Omental fat pad (tissue), 4 donors: ENCODE measurements around the gene PAQR4. TPM values are rescaled to one million over a fixed set of nuclear protein-coding genes. Genes with fewer than 3 reads are reported as not detected.

Experiments
- ATAC-seq: fragments of 150-250 bp; one replicate; pipeline ENCODE4 v1.9.1; 2016; ENCODE audit warnings: mild to moderate bottlenecking, moderate library complexity; ENCODE audit not compliant: low FRiP score
- DNase-seq: peaks from one replicate; pipeline ENCODE4 v3.0.0-alpha.2; 2019; ENCODE audit warnings: low spot score
- CTCF ChIP-seq, 3 donors: fragments of 450-650 bp; IDR thresholded peaks; one replicate each; pipeline ENCODE4 v1.5.1; 2016 to 2017; ENCODE audit warnings: antibody characterized with exemption in 3 of 3, mild to moderate bottlenecking in 3 of 3, moderate library complexity in 2 of 3
- total RNA-seq, 4 donors: library from RNA; depleted of rRNA; stranded (reverse); fragments of >200 nt; gene quantifications; one replicate each; pipeline ENCODE4 v1.1.0, GENCODE V29; 2016

Gene PAQR4
- total RNA-seq, 4 donors from 2014 or later = 1.9 to 6.8 (median 3.5) TPM

- TF ChIP-seq CTCF (IDR thresholded peaks at IDR 0.05) = no peak
- DNase-seq = no peak
- no peak for ATAC-seq
Measured at GRCh38 chr16:3013491-3013951, 44.4 kb downstream of the PAQR4 start.

GRCh38 chr16:3013998-3014690 lies 45.0 kb downstream of the PAQR4 start:
- DNase-seq = no peak
- ATAC-seq = no peak
- TF ChIP-seq CTCF (IDR thresholded peaks at IDR 0.05) = no peak

DNA sequence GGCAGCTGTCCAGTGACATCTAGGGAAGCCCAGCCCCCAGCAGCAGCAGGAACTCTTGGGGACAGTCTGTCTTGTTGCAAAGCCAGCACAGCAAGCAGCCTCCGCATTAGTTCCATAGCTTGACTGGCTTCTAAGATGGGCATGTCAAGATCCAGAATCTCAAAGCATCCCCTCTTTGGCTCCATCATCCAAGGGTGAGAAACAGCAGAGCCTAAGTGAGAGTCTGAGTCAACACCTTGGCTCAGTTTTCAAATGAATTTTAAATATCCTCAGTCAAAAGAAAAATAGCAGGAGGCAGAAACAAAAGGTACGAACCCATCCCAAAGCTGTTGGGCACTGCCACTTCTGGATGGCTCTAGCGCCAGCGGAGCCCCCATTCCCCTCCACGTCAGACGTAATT lies 45.8 kb downstream of the PAQR4 start:
- ATAC-seq (no peak), DNase-seq (no peak)
- no peak for TF ChIP-seq CTCF (IDR thresholded peaks at IDR 0.05)

GRCh38 chr16:3015865-3016521 lies 46.8 kb downstream of the PAQR4 start:
- DNase-seq (no peak), ATAC-seq (no peak)
- TF ChIP-seq CTCF (IDR thresholded peaks at IDR 0.05) = no peak

DNA sequence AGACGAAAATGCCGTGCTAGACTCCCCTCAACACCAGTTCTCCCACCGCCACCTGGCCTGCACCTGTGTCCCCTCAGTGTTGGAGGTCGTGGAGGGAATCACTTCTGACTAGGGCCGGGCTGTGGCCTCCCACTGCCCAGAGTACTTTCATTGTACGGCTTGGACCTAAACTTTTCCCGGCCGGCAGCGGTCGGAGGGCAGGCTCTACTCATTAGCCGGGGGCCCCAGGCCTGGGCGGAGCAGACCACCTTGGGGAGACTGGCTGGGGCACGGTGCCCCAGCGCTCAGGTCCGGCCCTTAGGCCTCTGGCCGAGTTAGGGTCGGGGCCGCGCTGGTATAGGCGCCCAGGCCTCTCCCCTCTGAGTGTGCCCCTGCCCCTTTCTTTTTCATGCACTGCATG lies 48.2 kb downstream of the PAQR4 start:
- no peak for TF ChIP-seq CTCF (IDR thresholded peaks at IDR 0.05)
- ATAC-seq (no peak), DNase-seq (no peak)

DNA sequence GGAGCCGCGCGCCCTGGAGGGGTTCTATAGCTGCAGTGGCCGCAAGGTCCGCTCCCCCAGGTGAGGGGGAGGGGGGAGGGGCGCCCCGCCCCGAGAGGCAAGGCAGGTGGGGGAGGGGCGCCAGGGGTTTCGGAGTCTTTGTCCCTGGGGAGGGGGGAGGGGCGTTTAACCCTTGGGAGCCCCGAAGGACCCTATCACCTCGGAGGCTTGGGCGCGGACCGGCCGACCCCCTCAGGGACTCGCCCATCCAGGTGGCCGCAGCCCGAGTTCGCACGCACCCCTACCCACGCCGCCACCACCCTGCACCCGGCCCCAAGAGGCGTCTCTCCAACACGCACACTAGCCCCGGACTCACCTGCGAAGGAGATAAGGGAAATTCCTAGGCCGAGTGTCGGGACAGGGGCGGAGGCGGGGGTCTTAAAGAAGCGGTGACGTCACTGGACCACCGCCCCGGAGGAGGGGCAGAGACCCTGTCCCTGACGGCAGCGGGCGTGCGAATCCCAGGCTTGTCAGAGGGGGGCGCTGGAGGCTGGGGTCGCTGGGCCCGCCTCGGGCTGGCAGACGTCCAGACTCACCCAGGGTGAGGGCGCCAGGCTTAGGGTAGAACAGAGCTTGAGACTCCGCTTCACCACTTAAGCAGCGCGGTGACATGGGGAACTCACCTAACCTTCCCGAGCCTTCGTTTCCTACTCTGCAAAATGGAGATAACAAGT lies 48.8 kb downstream of the PAQR4 start, which contains the start of gene CLDN6:
Gene CLDN6, minus strand, starts transcription at position 390 of the 713 bp plus-strand sequence. CDS start 2,162 bp downstream, outside the sequence.
- TF ChIP-seq CTCF (IDR thresholded peaks at IDR 0.05) = no peak
- ATAC-seq (no peak), DNase-seq (no peak)
